GM21786 (cell line): ENCODE measurements around the gene DCUN1D1.

Source experiments
- ATAC-seq: cut with Tn5 transposase; IDR thresholded peaks from one replicate; pipeline ENCODE4 v1.9.1; 2021; ENCODE audit not compliant: unreplicated experiment

DCUN1D1 gene

GRCh38 chr3:182973047-182973446 lies 7.3 kb downstream of the DCUN1D1 start:
- ATAC-seq, result no peak

- no peak for ATAC-seq
Observed at GRCh38 chr3:182972387-182972786, 8.0 kb downstream of the DCUN1D1 start.

GRCh38 chr3:182971637-182972036 lies 8.7 kb downstream of the DCUN1D1 start:
- peak; percentile 57 for ATAC-seq

GRCh38 chr3:182970811-182971418 lies 9.4 kb downstream of the DCUN1D1 start:
- no peak for ATAC-seq

GRCh38 chr3:182969853-182970252 lies 10.5 kb downstream of the DCUN1D1 start:
- ATAC-seq, result no peak

- ATAC-seq, result no peak
Observed at GRCh38 chr3:182969277-182969676, 11.1 kb downstream of the DCUN1D1 start.

GRCh38 chr3:182967218-182968204 lies 12.8 kb downstream of the DCUN1D1 start:
- ATAC-seq, result peak; percentile 47

GRCh38 chr3:182965861-182966366 lies 14.4 kb downstream of the DCUN1D1 start:
- no peak for ATAC-seq

GRCh38 chr3:182964179-182964578 lies 16.2 kb downstream of the DCUN1D1 start:
- ATAC-seq, result no peak

GRCh38 chr3:182962166-182962565 lies 18.2 kb downstream of the DCUN1D1 start:
- ATAC-seq, result no peak

- ATAC-seq, result no peak
Observed at GRCh38 chr3:182959474-182960350, 20.6 kb downstream of the DCUN1D1 start.

GRCh38 chr3:182957676-182958266 lies 22.6 kb downstream of the DCUN1D1 start:
- no peak for ATAC-seq

GRCh38 chr3:182957226-182957625 lies 23.1 kb downstream of the DCUN1D1 start:
- no peak for ATAC-seq

GRCh38 chr3:182954553-182955235 lies 25.6 kb downstream of the DCUN1D1 start:
- ATAC-seq, result peak; percentile 97

- ATAC-seq, result no peak
Observed at GRCh38 chr3:182949688-182950087, 30.6 kb downstream of the DCUN1D1 start.

GRCh38 chr3:182948305-182948704 lies 32.0 kb downstream of the DCUN1D1 start:
- no peak for ATAC-seq

- peak; percentile 68 for ATAC-seq
Observed at GRCh38 chr3:182947888-182948287, 32.5 kb downstream of the DCUN1D1 start.

- ATAC-seq, result no peak
Observed at GRCh38 chr3:182941719-182942118, 38.6 kb downstream of the DCUN1D1 start.

- ATAC-seq, result no peak
Observed at GRCh38 chr3:182940266-182940808, 40.0 kb downstream of the DCUN1D1 start.
